ENCODE data around the gene SRD5A1.

GRCh38 chr5:6659941-6660684 is 26.9 kb downstream of the SRD5A1 start:
- TF ChIP-seq, protein P1, sequence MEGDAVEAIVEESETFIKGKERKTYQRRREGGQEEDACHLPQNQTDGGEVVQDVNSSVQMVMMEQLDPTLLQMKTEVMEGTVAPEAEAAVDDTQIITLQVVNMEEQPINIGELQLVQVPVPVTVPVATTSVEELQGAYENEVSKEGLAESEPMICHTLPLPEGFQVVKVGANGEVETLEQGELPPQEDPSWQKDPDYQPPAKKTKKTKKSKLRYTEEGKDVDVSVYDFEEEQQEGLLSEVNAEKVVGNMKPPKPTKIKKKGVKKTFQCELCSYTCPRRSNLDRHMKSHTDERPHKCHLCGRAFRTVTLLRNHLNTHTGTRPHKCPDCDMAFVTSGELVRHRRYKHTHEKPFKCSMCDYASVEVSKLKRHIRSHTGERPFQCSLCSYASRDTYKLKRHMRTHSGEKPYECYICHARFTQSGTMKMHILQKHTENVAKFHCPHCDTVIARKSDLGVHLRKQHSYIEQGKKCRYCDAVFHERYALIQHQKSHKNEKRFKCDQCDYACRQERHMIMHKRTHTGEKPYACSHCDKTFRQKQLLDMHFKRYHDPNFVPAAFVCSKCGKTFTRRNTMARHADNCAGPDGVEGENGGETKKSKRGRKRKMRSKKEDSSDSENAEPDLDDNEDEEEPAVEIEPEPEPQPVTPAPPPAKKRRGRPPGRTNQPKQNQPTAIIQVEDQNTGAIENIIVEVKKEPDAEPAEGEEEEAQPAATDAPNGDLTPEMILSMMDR (conservative IDR thresholded peaks at IDR 0.05): no peak
- TF ChIP-seq EZH2 (IDR thresholded peaks at IDR 0.05; ENCODE audit: low read depth): no peak
